Right ventricle myocardium superior (tissue), 1 donor: Measurements from ENCODE around the gene WWOX. TPM values are rescaled to one million over a fixed set of nuclear protein-coding genes. Genes with fewer than 3 reads are reported as not detected.
"Not testable (repeated sequence)": the region's sequence is repeated elsewhere in the genome, so short reads cannot be mapped to it uniquely, and the experiment has no call there.

Source experiments
- ATAC-seq: fragments of 200-7000 bp; cut with Tn5 transposase; one replicate; pipeline ENCODE4 v1.9.1; 2020; ENCODE audit warnings: mild to moderate bottlenecking; ENCODE audit not compliant: poor library complexity
- DNase-seq: peaks from one replicate; pipeline ENCODE4 v3.0.0-alpha.2; 2020
- intact Hi-C: fragments of 100-400 bp; cut with DNase I; formaldehyde crosslinking; loops from one replicate; pipeline ENCODE4 v1.11.2; 2022
- total RNA-seq: library from RNA; stranded (reverse); fragmentation: NEBNext Ultra II Directional; extraction: Animal tissue kit (Norgen Biotek cat#: 25700); gene quantifications from one replicate; pipeline ENCODE4 v1.2.1, GENCODE V29; 2021
- donor health status: DM: no; HTN: yes; CAD: no; lungs with severe emphysema.

Gene WWOX
- total RNA-seq, 1 donor from 2014 or later = 11.5 TPM

DNA sequence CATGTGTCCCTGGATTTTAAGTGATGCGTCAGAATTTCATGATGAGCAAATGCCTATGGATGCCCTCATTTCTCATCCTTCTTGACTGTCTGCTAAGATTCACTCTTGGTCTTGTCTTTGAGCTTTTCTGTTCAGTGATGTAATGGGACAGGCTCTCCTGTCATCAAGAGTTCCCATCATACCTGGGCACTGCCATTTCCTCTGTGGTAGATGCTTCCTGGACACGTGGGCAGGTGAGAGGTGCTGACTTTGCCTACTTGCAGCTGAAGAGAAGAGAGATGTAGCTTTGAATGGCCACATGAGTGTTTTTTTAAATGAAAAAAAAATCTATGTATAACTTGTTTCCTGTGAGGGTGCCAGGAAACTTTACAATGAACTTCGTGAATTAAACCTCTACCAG, 943.4 kb downstream of the WWOX start:
- intact Hi-C loops = no loop called here
- ATAC-seq (no peak), DNase-seq (no peak)

DNA sequence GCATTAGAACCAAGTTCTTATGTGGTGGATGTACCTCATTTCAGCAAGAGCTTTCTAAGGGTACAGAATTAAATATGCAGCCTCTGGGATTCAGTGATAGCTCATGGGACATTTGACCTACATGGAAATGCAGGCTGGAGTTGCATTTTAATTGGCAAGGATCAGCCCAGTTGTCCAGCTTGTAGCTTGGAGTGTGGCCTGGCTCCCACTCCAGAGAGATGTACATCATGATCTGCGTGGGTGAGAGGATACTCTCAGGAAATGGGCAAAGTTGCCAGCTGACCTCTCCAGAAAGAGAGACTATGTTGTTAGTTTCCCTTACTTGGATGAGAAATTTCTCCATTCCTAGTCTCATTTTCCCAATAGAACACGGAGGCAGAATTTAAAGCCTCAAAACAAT, 945.7 kb downstream of the WWOX start:
- no peak for DNase-seq
- intact Hi-C loops = no loop called here
- ATAC-seq = no peak

DNA sequence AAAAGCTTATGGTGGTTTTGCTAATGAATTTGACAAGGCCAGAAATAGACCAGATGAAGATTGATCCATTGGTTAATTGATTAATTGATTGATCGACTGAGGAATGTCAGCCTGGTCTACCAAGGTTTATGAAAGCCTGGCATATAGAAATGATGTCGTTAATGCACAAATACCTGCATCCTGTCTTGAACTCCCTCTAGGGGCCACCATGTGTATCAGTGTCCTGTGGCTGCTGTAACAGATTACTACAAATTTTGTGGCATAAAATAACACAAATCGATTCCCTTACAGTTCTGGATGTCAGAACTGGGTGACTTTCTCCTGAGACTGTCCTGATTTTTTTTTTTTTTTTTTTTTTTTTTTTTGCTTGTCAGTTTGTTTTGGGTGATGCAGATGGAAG, 947.9 kb downstream of the WWOX start:
- DNase-seq = no peak
- intact Hi-C loops = no loop called here
- ATAC-seq = peak; percentile 45

DNA sequence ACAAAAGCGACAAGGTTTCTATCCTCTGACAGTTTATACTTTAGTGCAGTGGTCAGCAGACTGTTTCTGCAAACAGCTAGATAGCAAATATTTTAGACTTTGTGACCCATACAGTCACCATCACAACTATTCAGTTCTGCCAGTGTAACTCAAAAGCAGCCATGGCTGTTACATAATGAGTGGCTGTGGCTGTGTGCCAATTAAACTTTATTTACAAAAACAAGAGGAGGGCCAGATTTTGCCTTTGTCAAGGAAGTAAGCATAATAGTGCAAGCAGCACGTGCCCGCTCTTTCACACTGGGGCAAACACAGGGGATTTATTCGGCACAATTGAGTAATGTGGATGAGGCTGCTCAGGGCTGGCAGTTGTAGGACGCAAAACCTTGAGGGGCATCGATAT, 949.6 kb downstream of the WWOX start:
- intact Hi-C loops = no loop called here
- ATAC-seq (no peak), DNase-seq (no peak)

DNA sequence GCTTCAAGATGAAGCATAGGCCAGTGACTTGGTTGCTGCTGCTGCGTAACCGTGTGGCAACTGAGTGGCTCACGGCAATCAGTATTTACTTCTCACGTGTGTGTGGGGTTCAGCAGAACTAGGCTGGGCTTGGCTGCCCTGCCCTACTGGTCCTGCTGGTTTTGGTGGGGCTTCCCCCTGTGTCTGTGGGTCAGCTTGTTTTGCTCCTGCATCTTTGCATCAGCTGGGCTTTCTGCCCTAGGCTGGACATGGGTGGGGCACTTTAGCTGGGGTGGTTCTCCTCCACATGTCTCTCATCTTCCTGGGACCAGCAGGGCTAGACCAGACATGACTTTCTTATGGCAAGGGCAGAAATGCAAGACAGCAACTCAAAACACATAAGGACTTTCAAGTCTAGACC, 950.6 kb downstream of the WWOX start:
- no peak for DNase-seq
- intact Hi-C loops = no loop called here
- ATAC-seq = no peak

DNA sequence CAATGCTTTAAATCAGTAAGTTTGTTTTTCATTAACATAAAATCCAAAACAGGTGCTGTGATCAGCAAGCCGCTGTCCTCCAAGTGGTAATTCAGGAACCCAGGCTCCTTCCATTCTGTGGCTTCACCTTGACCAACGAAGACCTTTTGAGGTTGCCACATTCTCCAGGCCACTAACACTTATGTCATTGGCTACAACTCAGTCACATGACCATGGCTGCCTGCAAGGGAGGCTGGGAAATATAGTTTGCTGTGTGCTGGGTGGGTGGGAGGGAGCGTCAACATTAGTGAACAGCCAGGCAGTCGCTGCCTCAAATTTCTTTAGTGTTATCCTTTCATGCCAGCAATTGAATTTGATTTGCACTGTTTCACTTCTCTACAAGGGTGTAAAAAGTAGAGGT, 951.9 kb downstream of the WWOX start:
- intact Hi-C loops = no loop called here
- ATAC-seq = no peak
- DNase-seq = no peak

DNA sequence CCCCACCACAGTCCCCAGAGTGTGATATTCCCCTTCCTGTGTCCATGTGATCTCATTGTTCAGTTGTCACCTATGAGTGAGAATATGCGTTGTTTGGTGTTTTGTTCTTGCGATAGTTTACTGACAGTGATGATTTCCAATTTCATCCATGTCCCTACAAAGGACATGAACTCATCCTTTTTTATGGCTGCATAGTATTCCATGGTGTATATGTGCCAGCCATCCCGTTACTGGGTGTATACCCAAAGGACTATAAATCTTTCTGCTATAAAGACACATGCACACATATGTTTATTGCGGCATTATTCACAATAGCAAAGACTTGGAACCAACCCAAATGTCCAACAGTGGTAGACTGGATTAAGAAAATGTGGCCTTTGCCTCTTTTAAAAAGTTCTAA, 952.7 kb downstream of the WWOX start:
- intact Hi-C loops, ATAC-seq: not testable (repeated sequence)

DNA sequence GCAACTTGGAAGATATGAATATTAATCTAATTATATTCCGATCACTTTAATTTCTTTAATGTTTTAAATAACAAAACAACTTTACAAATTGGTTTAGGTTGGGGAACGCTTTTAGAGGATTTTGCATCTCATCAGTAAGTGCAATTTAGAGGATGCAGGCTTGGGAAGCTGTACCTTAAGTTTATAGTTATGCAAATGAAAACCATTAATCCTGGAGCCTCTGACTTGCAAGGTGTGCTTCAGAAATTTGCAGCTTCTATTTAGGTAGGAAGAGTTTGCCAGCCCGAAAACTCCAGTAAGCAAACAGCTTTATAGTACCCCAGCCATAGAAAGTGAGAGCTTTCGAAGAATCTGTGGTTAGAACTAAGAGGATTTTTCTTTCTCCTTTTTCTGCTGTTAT, 954.1 kb downstream of the WWOX start:
- DNase-seq (no peak), ATAC-seq (no peak)
- intact Hi-C loops = no loop called here

More for the DNA sequence above, 952.7 kb downstream of the WWOX start:
- not testable (repeated sequence) for DNase-seq

DNA sequence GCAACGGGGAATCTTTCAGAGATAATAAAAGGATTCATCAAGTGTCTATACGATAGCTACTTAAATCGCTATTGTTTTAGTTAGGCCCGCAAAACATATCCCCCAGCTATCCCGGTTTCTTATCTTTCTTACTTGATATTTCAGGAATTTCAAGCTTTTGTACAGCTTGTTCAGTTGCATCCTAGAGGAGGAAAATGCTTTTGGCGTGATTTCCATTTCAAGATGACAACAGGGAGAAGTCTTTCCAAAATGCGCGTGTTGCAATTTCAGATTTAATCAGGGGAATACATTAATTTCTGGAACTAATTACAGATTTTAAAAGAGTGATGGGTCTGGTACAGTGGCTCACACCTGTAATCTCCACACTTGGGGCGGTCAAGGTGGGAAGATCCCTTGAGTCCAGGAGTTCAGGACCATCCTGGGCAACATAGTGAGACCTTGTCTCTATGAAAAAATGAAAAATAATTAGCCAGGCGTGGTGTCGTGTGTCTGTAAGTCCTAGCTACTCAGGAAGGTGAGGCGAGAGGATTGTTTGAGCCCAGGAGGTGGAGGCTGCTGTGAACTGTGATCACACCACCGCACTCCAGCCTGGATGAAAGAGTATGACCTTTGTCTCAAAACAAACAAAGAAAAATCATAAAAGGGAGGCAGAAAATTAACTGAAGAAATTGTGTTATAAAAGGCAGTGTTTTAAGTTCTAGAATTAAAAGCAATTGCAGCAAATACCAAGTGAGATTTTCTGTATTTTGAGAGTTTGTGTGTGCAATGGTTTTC, 954.9 kb downstream of the WWOX start:
- intact Hi-C loops = no loop called here
- ATAC-seq (no peak), DNase-seq (no peak)

DNA sequence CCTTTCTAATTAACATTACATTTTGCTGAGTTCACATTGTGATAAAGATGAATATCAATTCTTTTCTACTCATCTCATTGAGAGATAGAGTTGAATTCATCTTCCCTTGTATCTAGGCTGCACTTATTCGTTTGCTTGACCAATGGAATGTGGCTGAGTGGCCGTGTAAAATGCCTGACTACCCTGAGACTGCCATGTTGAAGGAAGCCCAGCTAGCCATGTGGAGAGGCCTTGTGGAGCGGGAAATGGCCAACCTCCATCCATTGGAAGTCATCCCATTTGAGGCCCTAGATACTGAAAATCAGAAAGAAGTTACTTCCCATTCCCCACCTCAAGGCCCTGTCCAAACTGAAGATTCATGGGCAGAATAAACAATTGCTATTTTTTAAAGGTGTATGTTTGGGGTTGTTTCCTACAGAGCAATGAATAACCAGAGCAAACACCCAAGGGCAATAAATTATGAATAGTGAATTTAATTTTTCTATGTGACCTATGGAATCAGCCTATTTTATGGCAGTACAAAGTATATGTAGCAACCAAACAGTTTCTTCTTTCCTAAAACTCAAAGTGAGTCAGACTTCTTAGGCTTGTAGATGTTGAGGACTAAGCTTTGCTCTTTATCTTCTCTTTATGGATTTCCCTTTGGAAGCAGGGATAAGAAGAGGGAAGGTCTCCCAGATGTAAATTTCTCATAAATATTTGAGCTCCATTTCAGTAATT, 956.0 kb downstream of the WWOX start:
- intact Hi-C loops = no loop called here
- DNase-seq (no peak), ATAC-seq (no peak)

DNA sequence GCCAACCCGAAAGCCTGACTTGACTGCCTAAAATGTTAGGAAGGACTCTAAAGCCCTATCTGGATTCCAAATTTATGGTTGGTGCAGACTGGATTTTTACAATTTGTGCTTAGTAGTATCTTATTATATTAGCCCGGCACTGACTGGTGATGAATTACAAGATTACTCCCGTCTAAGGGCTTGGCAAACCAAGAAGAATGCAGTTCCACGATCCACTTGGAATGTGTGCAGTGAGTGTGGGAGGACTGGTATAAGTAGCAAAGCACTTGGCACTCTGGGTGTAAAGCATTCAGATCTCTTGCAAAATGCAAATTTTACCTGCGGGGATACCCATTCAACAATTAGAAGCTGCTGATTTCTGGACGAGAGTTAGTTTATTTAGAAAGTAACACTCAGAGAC, 961.7 kb downstream of the WWOX start:
- DNase-seq = no peak
- ATAC-seq = no peak
- intact Hi-C loops = no loop called here

DNA sequence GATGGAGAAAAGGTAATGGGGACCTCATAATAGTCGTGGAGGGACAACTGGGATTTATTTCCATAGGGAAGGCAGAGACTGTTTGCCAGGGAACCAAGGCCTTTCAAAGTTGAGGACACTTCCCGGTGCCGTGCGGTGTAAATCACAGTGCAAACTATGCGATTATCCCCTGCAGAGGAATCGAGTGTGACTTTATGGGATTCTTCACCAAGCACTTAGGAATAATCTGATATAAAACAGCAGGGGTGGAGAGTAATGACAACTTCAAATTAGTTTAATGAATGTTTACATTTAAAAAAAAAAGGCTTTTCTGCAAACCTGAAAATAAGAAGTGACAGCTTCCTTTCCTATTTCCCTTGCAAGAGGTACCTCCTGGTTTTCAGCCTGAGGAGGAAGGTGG, 962.9 kb downstream of the WWOX start:
- intact Hi-C loops = no loop called here
- DNase-seq (no peak), ATAC-seq (no peak)

DNA sequence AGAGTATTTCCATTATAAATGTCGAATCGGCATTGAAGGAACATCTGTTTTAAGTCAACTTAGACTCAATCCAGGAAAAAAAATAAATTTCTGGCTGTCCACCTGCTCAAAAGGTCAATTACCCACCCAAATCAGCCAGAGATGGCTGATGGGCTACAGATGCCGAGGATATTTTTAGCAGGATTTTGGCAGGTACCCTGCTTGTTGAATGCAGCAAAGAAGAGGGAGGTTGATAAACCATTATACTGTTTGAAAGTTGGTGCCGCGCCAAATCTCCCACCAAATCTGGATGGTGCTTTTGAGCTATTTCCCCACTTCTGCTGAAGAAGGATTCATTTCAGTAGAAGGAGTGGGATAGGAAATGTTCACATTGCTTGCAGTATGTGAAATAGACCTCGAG, 963.4 kb downstream of the WWOX start:
- intact Hi-C loops = no loop called here
- DNase-seq = no peak
- ATAC-seq = no peak

DNA sequence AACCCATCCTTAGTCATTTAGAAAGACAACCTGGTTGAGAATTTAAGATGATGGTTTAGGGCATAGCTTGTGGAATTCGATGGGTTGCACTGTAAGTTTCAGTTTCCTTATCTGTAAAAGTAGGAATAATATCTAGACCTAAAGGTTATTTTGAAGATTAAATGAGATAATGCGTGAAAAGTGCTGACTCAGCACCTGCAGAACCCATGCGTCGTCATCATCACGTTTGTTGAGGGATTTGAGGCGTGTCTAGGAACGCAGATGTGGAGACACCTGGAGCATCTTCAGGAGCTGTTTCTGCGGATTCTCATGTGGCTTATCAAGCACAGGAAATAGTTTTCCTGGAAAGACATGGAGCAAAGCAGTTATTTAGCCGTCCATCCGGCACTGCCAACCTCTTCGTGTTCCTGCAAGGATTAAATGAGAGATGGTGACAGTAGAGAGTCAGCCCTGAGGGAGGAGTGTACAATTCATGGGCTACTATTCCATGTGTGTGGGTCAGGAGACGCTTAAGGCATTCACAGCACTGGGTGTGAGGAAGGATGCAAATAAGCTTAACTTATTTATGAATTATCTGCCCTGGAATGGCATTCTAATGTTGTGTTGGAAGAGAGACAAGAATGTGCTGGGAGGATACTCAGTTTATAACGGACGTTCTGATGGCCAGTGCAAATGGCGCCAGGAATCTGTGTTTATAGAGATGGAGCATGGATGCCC, 965.0 kb downstream of the WWOX start:
- ATAC-seq (no peak), DNase-seq (no peak)
- intact Hi-C loops = no loop called here

DNA sequence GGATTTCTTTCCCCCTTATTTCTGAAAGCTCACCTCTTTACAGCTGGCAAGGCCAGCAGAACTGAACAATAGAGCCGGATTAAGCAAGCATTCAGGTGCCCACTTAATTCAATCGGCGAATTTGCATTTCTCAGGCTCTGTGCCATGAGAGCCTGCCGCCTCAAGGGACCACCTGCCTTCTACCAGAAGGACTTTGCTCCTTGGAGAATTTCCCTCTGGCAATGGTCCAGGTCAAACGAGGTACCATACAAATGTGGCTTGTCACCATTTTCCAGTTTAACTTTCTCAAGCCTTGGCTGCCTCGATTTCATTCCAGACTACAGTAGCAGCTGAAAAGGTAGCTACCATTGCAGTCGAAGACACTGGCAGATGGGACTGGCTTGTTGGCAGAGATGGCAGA, 967.1 kb downstream of the WWOX start:
- DNase-seq (no peak), ATAC-seq (no peak)
- intact Hi-C loops = no loop called here

DNA sequence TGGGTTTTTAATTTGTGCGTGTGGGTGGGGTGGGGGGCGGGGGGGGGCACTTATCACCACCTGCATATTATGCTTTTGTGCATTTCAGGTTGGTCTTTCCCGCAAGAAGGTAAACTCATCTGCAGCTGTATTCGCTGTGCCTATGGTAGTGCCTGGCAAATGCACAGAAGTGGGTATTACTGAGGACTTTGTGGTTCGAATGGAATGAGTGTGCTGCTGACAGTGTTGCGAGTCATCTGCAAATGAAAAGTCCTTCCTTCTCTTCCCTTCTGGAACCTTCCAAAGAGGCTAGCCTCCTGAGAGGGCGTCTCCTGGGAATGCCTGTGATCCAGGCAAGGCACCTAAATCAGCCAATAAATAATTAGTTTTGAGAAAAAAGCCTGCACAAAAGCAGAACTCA, 968.1 kb downstream of the WWOX start:
- intact Hi-C loops = no loop called here
- no peak for ATAC-seq
- no peak for DNase-seq

DNA sequence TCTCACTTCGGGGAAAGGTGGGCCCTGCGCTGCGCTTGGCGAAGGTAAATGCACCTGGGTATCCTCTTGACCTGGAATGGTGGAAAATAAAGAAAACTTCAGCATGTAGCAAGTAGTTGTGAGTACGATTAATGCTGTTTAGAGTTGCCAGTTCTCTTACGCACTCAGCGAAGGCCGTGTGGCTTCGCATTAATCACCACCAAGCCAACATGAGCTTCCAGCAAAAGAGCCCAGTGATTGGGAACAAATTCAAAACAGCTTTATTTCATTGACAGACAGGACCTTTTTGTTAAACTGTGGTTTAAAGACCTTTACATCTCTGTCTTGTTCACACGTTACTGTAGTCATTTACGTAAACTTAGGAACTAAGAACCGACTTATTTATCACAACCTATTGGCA, 969.7 kb downstream of the WWOX start:
- ATAC-seq (no peak), DNase-seq (no peak)
- intact Hi-C loops = no loop called here

DNA sequence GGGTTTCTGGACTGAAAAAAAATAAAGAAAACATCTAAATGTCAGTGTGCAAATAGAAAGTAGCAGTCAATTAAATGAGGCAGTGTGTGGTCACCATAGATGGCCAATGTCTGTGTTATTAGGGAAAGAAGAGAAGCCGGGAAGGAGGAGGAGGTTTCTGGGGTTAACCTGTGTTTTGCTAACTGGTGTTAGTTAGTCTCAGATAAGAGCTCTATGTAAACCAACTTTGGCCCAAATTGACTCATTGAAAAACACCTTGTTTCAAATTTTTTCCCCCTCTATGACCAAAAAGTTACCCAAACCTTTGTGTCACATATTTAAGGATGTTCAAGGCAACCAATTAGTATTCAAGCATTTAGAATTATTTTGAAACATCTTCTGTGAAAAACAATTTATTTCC, 970.2 kb downstream of the WWOX start:
- DNase-seq = no peak
- intact Hi-C loops = no loop called here
- ATAC-seq = no peak

DNA sequence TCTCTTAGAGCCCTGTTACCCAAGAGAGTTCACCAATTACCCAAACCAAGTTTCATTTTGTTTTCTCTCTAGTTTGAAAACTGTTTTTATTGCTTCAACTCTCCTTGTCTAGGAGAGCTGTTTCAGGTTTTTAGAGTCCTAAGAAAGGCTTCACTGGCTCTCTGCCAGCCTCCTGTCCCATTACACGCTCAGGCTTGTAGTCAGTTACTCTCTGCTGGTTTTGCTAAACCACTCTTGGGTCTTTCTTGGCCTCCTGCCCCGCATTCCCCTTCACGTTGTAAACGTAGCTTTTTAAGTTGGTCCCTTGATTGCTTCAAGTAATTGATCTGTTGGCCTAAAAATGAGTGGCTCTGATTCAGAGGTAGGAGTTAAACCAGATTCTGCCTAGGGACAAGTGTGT, 972.0 kb downstream of the WWOX start:
- DNase-seq = no peak
- intact Hi-C loops = no loop called here
- ATAC-seq = no peak

DNA sequence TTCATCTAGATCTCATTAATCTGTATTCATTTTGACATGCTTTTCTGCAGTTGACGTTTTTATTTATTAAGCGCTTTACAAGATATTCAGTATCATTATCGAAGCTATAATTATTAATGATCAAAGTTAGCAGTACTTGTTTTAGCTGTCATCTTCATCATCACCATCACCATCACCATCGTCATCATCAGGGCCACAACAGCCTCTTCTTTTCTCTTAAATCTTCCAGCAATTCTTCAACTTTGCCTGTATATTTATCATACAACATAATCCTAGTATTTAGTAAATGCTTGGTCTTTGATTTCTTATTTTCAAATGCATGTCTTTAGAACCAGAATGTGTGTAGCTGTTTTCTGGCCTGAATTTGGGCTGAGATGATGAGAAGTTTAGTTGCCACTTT, 973.1 kb downstream of the WWOX start:
- no peak for ATAC-seq
- intact Hi-C loops = no loop called here
- no peak for DNase-seq
